Neural cell (in vitro differentiated cells): ENCODE results near the gene TSPAN18.

Source experiments
- MXI1 ChIP-seq: fragments of 450-650 bp; conservative IDR thresholded peaks from 2 replicates; pipeline ENCODE4 v1.6.1; 2014; ENCODE audit warnings: antibody characterized with exemption, mild to moderate bottlenecking; ENCODE audit not compliant: poor library complexity, severe bottlenecking
- POLR2AphosphoS5 ChIP-seq: IDR thresholded peaks from 2 replicates; pipeline ENCODE4 v1.6.1; 2012
- TF ChIP-seq, protein P1 (sequence below): fragments of 450-650 bp; IDR thresholded peaks from 2 replicates; pipeline ENCODE4 v1.5.1; 2014; ENCODE audit warnings: antibody characterized with exemption, mild to moderate bottlenecking, moderate library complexity; ENCODE audit not compliant: poor library complexity, severe bottlenecking

DNA sequence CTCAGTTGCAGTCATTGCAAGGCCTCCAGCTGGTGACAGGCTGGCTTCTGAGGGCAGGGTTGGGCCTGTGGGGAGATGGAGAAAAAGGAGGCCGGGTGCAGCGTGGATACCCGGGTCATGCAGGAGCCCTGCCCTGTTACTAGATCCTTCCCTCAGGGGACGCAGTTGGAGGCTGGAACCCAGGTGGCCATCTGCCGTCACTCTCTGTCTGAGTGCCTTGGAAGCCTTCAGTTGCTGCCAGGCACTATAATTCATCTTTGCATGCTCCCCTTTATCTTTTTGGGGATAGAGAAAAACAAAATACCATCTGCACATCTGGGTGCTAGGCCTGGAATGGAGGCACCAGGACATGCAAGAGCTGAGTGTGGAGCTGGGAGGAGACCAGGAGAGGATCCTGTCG, 141.3 kb downstream of the TSPAN18 start:
- TF ChIP-seq, protein P1, sequence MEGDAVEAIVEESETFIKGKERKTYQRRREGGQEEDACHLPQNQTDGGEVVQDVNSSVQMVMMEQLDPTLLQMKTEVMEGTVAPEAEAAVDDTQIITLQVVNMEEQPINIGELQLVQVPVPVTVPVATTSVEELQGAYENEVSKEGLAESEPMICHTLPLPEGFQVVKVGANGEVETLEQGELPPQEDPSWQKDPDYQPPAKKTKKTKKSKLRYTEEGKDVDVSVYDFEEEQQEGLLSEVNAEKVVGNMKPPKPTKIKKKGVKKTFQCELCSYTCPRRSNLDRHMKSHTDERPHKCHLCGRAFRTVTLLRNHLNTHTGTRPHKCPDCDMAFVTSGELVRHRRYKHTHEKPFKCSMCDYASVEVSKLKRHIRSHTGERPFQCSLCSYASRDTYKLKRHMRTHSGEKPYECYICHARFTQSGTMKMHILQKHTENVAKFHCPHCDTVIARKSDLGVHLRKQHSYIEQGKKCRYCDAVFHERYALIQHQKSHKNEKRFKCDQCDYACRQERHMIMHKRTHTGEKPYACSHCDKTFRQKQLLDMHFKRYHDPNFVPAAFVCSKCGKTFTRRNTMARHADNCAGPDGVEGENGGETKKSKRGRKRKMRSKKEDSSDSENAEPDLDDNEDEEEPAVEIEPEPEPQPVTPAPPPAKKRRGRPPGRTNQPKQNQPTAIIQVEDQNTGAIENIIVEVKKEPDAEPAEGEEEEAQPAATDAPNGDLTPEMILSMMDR, result no peak
- no peak for TF ChIP-seq MXI1
- TF ChIP-seq POLR2AphosphoS5, result no peak
